GM19023 (cell line): ENCODE data around the gene FREM3.
"Not testable (repeated sequence)": the region's sequence is repeated elsewhere in the genome, so short reads cannot be mapped to it uniquely, and the experiment has no call there.

ENCODE experiments used
- ATAC-seq: cut with Tn5 transposase; IDR thresholded peaks from one replicate; pipeline ENCODE4 v1.9.1; 2021; ENCODE audit warnings: mild to moderate bottlenecking, moderate library complexity; ENCODE audit not compliant: unreplicated experiment

Gene FREM3

GRCh38 chr4:143586080-143586479, 114.4 kb downstream of the FREM3 start:
- no peak for ATAC-seq

DNA sequence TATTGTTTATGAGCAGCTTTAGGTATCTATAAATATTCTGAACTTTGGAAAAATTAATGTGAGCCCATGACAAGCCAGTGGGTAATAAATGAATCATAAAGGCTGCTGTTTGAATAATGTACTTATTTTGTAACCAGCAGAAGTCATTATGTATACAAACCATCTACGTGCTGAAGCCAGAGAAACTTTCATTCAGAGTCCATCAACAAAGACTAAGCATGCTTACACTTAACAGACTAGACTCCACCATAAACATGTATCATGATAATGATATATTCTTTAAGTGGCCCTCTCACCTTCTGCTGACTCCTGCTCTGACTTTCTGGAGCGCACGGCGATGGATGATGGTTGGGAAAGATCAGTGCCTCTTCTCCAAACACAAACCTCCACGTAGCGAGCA, 114.9 kb downstream of the FREM3 start:
- no peak for ATAC-seq

DNA sequence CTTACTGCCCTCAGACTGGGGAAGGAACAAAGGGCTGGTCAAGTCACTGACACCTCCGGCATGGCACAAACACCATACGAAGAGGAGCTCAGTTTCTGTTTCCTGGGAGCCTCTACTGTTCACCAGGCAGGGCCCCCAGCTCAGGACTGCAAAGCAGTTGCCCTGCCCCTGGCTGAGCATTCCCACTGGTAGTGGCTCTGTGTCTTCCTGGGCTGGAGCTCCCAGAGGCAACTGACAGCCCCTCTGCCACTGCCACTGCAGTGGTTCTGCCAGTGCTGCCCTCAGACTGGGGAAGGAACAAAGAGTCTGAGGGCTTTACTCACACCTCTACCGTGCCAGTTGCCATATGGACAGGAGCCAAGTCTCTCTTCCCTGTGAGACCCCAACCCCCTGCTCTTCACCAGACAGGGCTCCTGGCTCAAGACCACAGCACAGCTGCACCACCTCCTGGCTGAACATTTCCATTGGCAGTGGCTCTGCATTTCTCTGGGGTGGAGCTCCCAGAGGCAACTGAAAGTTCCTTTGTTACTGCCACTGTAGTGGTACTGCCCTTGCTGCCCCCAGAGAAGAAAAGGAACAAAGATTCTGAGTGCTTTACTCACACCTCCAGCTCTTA, 119.0 kb downstream of the FREM3 start:
- no peak for ATAC-seq

- ATAC-seq: no peak
Measured at GRCh38 chr4:143575331-143575730, 125.1 kb downstream of the FREM3 start.

DNA sequence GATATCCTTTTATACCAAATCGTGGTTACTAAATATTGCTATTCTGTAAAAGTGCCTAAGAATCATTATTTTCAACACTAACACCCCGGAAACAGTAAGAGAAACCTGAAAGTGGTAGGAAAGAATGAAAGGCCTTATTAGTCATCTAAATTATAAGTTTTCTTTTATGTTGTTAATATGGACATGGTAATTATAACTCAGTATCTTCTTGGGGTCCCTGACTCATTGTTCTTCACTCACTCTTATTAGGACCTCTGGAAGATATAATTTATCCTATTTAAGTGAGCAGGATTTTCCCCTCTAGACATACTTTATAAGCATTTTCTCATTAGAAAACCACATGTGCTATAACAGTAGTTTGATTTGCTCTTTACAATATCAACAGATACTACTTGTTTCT, 136.0 kb downstream of the FREM3 start:
- ATAC-seq: no peak

GRCh38 chr4:143559757-143560147, 140.7 kb downstream of the FREM3 start:
- ATAC-seq: no peak

- ATAC-seq: peak; percentile 86
Measured at GRCh38 chr4:143558823-143559756, 141.4 kb downstream of the FREM3 start.

GRCh38 chr4:143558286-143558685, 142.2 kb downstream of the FREM3 start:
- ATAC-seq: no peak

DNA sequence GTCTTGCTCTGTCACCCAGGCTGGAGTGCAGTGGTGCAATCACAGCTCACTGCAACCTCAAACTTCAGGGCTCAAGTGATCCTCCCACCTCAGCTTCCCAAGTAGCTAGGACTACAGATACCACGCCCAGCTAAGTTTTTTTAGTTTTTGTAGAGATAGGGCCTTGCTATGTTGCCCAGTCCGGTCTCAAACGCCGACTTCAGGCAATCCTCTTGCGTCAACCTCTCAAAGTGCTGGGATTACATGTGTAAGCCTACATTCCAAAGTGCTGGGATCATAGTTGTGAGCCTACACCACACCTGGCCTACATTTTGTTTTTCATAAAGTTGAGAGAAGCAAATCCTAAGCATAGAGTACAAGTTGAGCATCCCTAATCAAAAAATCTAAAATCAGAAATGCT, 144.8 kb downstream of the FREM3 start:
- no peak for ATAC-seq

DNA sequence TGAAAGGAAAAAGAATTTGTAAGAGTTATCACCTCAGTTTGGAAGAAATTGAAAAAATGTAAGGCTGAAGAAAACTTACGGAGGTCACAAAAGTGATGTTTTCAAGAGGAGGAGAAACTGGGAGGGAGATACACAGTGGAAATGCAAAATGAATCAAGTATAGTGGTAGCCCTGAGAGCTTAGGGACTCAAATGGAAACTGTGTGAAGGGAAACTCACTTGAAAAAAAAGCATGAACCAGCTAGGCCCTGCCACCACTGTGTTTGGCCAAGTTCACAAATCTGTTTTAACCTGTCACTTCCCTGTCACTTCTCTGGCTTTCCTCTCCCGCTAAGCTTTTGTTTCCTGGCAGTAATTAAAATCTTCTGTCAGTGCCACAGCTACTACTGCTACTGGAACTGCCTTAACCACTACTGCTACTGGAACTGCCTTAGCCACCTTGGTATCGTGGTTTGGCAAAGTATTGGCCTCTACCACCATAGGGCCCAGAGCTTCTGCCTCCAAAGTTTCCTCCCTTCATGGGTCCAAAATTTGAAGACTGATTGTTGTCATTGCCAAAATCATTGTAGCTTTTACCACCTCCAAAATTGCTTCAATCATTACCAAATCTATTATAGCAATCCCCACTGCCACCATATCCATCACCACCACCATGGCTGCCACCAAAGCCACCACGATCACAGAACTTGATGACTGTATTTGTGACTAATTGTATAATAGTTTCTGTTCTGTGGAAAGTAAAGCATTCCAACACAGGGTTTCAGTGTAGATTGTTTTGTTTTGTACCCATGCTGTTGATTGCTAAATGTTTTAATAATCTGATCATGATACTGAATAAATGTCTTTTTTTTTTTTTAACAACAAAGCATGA, 145.5 kb downstream of the FREM3 start:
- peak; percentile 44 for ATAC-seq

GRCh38 chr4:143549928-143550327, 150.5 kb downstream of the FREM3 start:
- no peak for ATAC-seq

- no peak for ATAC-seq
Measured at GRCh38 chr4:143539670-143540023, 160.8 kb downstream of the FREM3 start.

GRCh38 chr4:143538979-143539669, 161.4 kb downstream of the FREM3 start:
- no peak for ATAC-seq

- no peak for ATAC-seq
Measured at GRCh38 chr4:143531788-143532491, 168.5 kb downstream of the FREM3 start.

DNA sequence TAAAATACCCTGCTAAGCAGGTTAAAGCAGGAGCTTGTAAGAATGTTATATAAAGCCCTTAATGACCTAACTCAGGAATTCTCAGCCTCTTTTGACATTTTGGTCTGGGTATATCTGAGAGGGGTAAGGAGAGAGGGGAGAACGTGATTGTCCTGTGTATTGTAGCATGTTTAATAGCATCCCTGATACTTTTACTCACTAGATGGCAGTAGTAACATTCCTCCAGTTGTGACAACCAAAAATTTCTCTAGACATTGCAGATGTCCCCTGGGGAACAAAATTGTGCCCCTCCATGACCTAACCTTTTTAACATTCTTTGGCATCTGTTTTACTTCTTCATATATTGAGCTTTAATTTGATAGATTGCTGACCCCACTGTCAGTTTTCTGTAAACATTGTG, 169.1 kb downstream of the FREM3 start:
- no peak for ATAC-seq

DNA sequence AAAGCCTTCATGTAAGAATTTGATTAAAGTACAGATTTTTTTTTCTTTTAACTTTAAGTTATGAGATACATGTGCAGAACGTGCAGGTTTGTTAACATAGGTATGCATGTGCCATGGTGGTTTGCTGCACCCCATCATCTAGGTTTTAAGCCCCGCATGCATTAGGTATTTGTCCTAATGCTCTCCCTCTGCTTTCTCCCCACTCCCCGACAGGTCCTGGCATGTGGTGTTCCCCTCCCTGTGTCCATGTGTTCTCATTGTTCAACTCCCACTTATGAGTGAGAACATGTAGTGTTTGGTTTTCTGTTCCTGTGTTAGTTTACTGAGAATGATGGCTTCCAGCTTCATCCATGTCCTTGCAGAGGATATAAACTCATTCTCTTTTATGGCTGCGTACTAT, 172.4 kb downstream of the FREM3 start:
- ATAC-seq: not testable (repeated sequence)
